ENCODE measurements around the gene SLC30A3.

Gene SLC30A3

GRCh38 chr2:27249159-27249890, 13.5 kb downstream of the SLC30A3 start:
- TF ChIP-seq CTCF (IDR thresholded peaks at IDR 0.05), result no peak
- Histone ChIP-seq H3K4me3 (no peak overlapping the region), H3K27ac (no peak overlapping the region)
- DNase-seq (ENCODE audit: low spot score), result no peak

- no peak for TF ChIP-seq CTCF (IDR thresholded peaks at IDR 0.05)
- no peak overlapping the region for H3K4me3 ChIP-seq
- H3K27ac ChIP-seq, result no peak overlapping the region
- no peak for DNase-seq (ENCODE audit: low spot score)
Observed at GRCh38 chr2:27247893-27248292, 15.0 kb downstream of the SLC30A3 start.

- no peak for TF ChIP-seq CTCF (IDR thresholded peaks at IDR 0.05)
- Histone ChIP-seq H3K4me3 (no peak overlapping the region), H3K27ac (no peak overlapping the region)
- DNase-seq (ENCODE audit: low spot score), result no peak
Observed at GRCh38 chr2:27245626-27246025, 17.2 kb downstream of the SLC30A3 start.

DNA sequence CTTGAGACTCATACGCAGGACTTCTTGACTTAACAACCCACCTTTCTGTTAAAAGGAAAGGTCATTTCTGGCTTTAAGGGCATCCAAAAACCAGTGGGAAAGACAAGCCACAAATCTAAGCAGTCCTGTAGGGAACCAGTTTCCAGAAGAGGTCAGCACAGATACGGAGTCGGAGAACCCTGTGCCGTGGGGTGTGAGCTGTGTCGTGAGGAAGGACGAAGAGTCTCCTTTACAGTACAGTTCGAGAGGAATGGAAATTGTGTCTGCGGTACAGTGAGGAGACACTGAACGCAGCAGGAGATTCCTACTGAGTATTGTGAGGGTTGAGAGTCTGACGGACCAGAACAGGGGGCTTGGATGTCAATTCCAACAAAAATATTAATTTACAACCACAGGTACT, 17.7 kb downstream of the SLC30A3 start:
- Histone ChIP-seq H3K27ac (no peak overlapping the region), H3K4me3 (no peak overlapping the region)
- no peak for DNase-seq (ENCODE audit: low spot score)
- TF ChIP-seq CTCF (IDR thresholded peaks at IDR 0.05), result no peak

- no peak for DNase-seq (ENCODE audit: low spot score)
- H3K27ac ChIP-seq, result no peak overlapping the region
- H3K4me3 ChIP-seq, result no peak overlapping the region
- TF ChIP-seq CTCF (IDR thresholded peaks at IDR 0.05), result no peak
Observed at GRCh38 chr2:27243391-27244130, 19.3 kb downstream of the SLC30A3 start.

GRCh38 chr2:27242614-27242951, 20.3 kb downstream of the SLC30A3 start:
- Histone ChIP-seq H3K4me3 (no peak overlapping the region), H3K27ac (no peak overlapping the region)
- no peak for TF ChIP-seq CTCF (IDR thresholded peaks at IDR 0.05)
- DNase-seq (ENCODE audit: low spot score), result no peak

Measured in coronary artery (tissue), 2 donors.